ENCODE data around the gene ENOPH1.
A peak's percentile ranks its signal among the peaks of the same experiment; 100 is the strongest.
"Not testable (repeated sequence)": the region's sequence is repeated elsewhere in the genome, so short reads cannot be mapped to it uniquely, and the experiment has no call there.

The ENOPH1 gene

GRCh38 chr4:82473621-82474164 is 43.3 kb downstream of the ENOPH1 start:
- DNase-seq (ENCODE audit: low spot score): no peak

- DNase-seq (ENCODE audit: low spot score): not testable (repeated sequence)
These were observed 45.5 kb downstream of the ENOPH1 start for GRCh38 chr4:82475931-82476330.

- DNase-seq (ENCODE audit: low spot score): peak; percentile 4
These were observed 47.1 kb downstream of the ENOPH1 start for GRCh38 chr4:82477469-82477868.

- no peak for DNase-seq (ENCODE audit: low spot score)
These were observed 49.2 kb downstream of the ENOPH1 start for GRCh38 chr4:82479562-82479961.

- no peak for DNase-seq (ENCODE audit: low spot score)
These were observed 50.5 kb downstream of the ENOPH1 start for GRCh38 chr4:82480771-82481505.

- DNase-seq (ENCODE audit: low spot score): no peak
These were observed 51.1 kb downstream of the ENOPH1 start for GRCh38 chr4:82481506-82481840.

GRCh38 chr4:82482387-82482786 is 52.0 kb downstream of the ENOPH1 start:
- DNase-seq (ENCODE audit: low spot score): no peak

- no peak for DNase-seq (ENCODE audit: low spot score)
These were observed 54.8 kb downstream of the ENOPH1 start for GRCh38 chr4:82484996-82485783.

- no peak for DNase-seq (ENCODE audit: low spot score)
These were observed 58.7 kb downstream of the ENOPH1 start for GRCh38 chr4:82489076-82489475.

- no peak for DNase-seq (ENCODE audit: low spot score)
These were observed 59.6 kb downstream of the ENOPH1 start for GRCh38 chr4:82489987-82490386.

- DNase-seq (ENCODE audit: low spot score): no peak
These were observed 61.0 kb downstream of the ENOPH1 start for GRCh38 chr4:82491251-82491960.

- DNase-seq (ENCODE audit: low spot score): no peak
These were observed 63.5 kb downstream of the ENOPH1 start for GRCh38 chr4:82493721-82494425.

GRCh38 chr4:82495666-82496065 is 65.3 kb downstream of the ENOPH1 start:
- no peak for DNase-seq (ENCODE audit: low spot score)

- no peak for DNase-seq (ENCODE audit: low spot score)
These were observed 66.0 kb downstream of the ENOPH1 start for GRCh38 chr4:82496349-82496748.

- DNase-seq (ENCODE audit: low spot score): no peak
These were observed 69.5 kb downstream of the ENOPH1 start for GRCh38 chr4:82499738-82500434.

- DNase-seq (ENCODE audit: low spot score): no peak
These were observed 70.2 kb downstream of the ENOPH1 start for GRCh38 chr4:82500435-82501153.

- no peak for DNase-seq (ENCODE audit: low spot score)
These were observed 70.7 kb downstream of the ENOPH1 start for GRCh38 chr4:82501154-82501442.

GRCh38 chr4:82508011-82508410 is 77.6 kb downstream of the ENOPH1 start:
- DNase-seq (ENCODE audit: low spot score): no peak

- no peak for DNase-seq (ENCODE audit: low spot score)
These were observed 78.5 kb downstream of the ENOPH1 start for GRCh38 chr4:82508806-82509428.

GRCh38 chr4:82510216-82510615 is 79.8 kb downstream of the ENOPH1 start:
- DNase-seq (ENCODE audit: low spot score): no peak

All from SW480 (cell line).